HL-60 (cell line): ENCODE data around the gene SCUBE1.

Experiments used
- GABPA ChIP-seq: IDR thresholded peaks from 2 replicates; pipeline ENCODE4 v1.6.1; 2012; ENCODE audit warnings: low read depth
- POLR2AphosphoS5 ChIP-seq: IDR thresholded peaks from 2 replicates; pipeline ENCODE4 v1.6.1; 2012; ENCODE audit warnings: low read depth
- TF ChIP-seq, protein P1 (sequence below): IDR thresholded peaks from one replicate; pipeline ENCODE4 v1.5.1; 2011; ENCODE audit warnings: low read length, control low read depth, inconsistent platforms; ENCODE audit not compliant: insufficient read depth

- TF ChIP-seq, protein P1, sequence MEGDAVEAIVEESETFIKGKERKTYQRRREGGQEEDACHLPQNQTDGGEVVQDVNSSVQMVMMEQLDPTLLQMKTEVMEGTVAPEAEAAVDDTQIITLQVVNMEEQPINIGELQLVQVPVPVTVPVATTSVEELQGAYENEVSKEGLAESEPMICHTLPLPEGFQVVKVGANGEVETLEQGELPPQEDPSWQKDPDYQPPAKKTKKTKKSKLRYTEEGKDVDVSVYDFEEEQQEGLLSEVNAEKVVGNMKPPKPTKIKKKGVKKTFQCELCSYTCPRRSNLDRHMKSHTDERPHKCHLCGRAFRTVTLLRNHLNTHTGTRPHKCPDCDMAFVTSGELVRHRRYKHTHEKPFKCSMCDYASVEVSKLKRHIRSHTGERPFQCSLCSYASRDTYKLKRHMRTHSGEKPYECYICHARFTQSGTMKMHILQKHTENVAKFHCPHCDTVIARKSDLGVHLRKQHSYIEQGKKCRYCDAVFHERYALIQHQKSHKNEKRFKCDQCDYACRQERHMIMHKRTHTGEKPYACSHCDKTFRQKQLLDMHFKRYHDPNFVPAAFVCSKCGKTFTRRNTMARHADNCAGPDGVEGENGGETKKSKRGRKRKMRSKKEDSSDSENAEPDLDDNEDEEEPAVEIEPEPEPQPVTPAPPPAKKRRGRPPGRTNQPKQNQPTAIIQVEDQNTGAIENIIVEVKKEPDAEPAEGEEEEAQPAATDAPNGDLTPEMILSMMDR: no peak
- TF ChIP-seq POLR2AphosphoS5: no peak
- TF ChIP-seq GABPA: no peak
Measured at GRCh38 chr22:43329061-43329460, 14.1 kb downstream of the SCUBE1 start.
